ENCODE results near the gene FBXO42. TPM values are rescaled to one million over a fixed set of nuclear protein-coding genes. Genes with fewer than 3 reads are reported as not detected.

Gene FBXO42
- total and polyA plus RNA-seq, 2 of the 8 experiments (the other 6 are each of a cell fraction or from before 2014, with no cell fraction given): 15.1 to 17.0 TPM

DNA sequence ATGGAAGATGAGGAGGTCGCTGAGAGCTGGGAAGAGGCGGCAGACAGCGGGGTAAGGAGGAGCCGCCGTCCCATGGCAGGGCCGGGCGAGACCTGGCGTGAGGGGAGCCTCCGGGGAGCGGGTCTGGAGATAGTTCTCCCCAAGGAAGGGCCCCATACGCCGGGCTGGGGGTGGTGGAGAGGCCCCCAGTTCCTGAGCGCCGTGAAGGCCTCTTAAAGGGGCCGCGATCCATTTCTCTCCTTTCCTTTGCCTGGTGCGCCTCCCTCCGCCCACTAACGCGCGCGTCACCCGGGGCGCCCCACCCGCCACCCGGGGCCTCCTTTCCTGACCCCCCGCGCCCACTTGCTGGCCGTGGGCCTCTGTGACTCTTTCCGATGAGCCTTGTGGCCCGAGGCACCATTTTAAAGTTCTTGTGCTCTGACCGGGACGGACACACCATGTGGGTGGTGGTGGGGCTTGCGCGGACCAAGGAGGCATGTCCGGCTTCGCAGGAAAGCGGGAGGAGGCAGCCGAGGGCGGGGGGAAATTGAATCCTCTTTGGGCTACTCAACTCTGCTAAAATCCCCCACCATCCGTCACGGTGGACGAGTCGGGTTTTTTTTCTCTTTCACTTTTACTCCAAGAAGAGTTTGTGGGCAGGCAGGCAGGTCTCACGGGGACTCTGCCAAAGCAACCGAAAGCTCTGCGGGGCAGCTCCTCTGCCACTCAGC, 15.1 kb upstream of the FBXO42 start (continued):
- no peak for TF ChIP-seq JUN (IDR thresholded peaks at IDR 0.05; ENCODE audit: low read depth, low read length)
- no peak for TF ChIP-seq FOSL1 (IDR thresholded peaks at IDR 0.05; ENCODE audit: insufficient read depth, low read depth, low read length)
- TF ChIP-seq SUZ12 (IDR thresholded peaks at IDR 0.05; ENCODE audit: low read length): no peak
- TF ChIP-seq NANOG (IDR thresholded peaks at IDR 0.05; ENCODE audit: insufficient read depth, low read depth, low read length, poor library complexity, severe bottlenecking): no peak
- TF ChIP-seq CHD7 (IDR thresholded peaks at IDR 0.05; ENCODE audit: insufficient replicate concordance, low read length): no peak
